ENCODE measurements around the gene RFX2. TPM values are rescaled to one million over a fixed set of nuclear protein-coding genes. Genes with fewer than 3 reads are reported as not detected.

The RFX2 gene
- total and polyA plus RNA-seq, 4 experiments from 2014 or later = 3.6 to 6.7 (median 5.8) TPM

DNA sequence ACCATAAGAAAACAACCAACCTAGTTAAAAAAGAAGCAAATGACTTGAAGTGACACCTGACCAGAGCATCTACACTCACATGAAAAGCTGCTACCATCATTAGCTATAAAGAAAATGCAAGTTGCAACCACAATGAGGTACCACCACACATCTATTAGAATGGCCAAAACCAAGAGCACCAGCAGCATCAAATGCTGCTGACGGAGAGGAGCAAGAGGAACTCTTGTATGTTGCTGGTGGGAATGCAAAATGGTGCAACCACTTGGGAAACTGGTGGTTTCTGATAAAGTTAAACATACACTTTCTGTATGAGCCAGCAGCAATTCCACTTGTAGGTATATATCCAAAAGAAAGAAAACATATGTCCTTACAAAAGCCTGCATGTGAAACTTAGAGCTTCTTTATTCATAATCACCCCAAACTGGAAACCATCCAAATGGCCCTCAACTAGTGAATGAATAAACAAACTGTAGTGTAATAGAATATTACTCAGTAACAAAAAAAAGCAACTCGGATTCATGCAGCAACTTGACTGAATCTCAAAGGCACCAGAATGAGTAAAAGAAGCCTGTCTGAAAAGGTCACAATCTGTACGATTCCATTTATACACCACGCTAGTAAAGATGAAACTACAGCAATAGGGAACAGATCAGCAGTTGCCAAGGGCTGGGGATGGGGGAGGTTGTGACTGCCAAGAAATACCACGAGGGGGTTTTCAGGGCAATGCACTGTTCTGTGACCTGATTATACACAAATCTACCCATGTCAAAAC, 71.5 kb downstream of the RFX2 start:
- H3K9me3 Mint-ChIP-seq = no peaks in the 10 kb centered on the region
- DNase-seq = no peak
- peak overlapping the region in 1 of 7 donors; percentile 0 for H3K27ac Mint-ChIP-seq
- no peaks in the 10 kb centered on the region for H3K4me1 ChIP-seq (ENCODE audit: insufficient read depth, low read length)
- H3K4me3 Mint-ChIP-seq = no peak overlapping the region
- H3K27me3 ChIP-seq (ENCODE audit: insufficient read depth, low read length) = no peaks in the 10 kb centered on the region
- H3K36me3 ChIP-seq (ENCODE audit: insufficient read depth, low read length) = no peaks in the 10 kb centered on the region
- H3K27me3 Mint-ChIP-seq = no peaks in the 10 kb centered on the region
- H3K27ac ChIP-seq (ENCODE audit: low read depth, low read length) = no peak overlapping the region
- peaks cover 0 to 4% of the 10 kb centered on the region in 2 donors for H3K36me3 Mint-ChIP-seq
- H3K4me3 ChIP-seq (ENCODE audit: low read length in 2 of 2) = no peak overlapping the region
- intact Hi-C loops (cut with micrococcal nuclease) = no loop called here
- POLR2A ChIA-PET (ENCODE audit: partially characterized antibody) = no interaction called here
- peaks cover 0 to 4% (median 2%) of the 10 kb centered on the region in 4 donors for H3K4me1 Mint-ChIP-seq
- no peaks in the 10 kb centered on the region for H3K9me3 ChIP-seq (ENCODE audit: control insufficient read depth in 1 of 2, low read length in 2 of 2)
- CTCF ChIA-PET (ENCODE audit: partially characterized antibody) = interaction anchor here (1.4 to 2.0 kb wide), 2 partner anchors 9 to 16 kb away, joined by 3 to 7 read pairs; no protein-coding TSS in a partner anchor

DNA sequence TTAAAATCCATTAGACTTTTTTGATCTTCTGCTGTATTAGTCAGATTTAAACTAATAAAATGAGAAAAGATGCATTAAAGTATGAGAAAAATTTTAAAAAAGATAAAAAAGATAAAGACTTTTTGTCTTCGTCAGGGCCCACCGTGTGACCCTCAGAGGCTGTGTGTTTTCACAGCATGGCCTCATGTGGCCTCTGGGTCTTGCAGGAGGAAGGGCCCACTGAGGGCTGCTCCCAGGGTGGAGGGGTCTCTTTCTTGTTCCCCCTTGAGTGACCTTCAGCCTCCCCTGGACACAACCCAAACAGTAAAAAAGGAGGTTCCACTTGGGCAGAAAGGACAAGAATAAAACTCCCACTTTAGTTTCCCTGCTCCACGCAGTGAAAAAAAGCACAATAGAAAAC, 75.3 kb downstream of the RFX2 start:
- CTCF ChIA-PET (ENCODE audit: partially characterized antibody) = interaction anchor here (0.6 kb wide), 1 partner anchor 27 kb away, joined by 3 read pairs; no protein-coding TSS in a partner anchor
- intact Hi-C loops (cut with micrococcal nuclease) = no loop called here
- DNase-seq = no peak
- Mint-ChIP-seq H3K4me3 (no peak overlapping the region), H3K27ac (no peak overlapping the region), H3K36me3 (no peaks in the 10 kb centered on the region), H3K4me1 (peaks cover 0 to 4% (median 2%) of the 10 kb centered on the region in 4 donors), H3K9me3 (no peaks in the 10 kb centered on the region), H3K27me3 (no peaks in the 10 kb centered on the region)
- Histone ChIP-seq H3K27me3 (ENCODE audit: insufficient read depth, low read length) (no peaks in the 10 kb centered on the region), H3K4me1 (ENCODE audit: insufficient read depth, low read length) (no peaks in the 10 kb centered on the region), H3K4me3 (ENCODE audit: low read length in 2 of 2) (no peak overlapping the region), H3K27ac (ENCODE audit: low read depth, low read length) (no peak overlapping the region), H3K9me3 (ENCODE audit: control insufficient read depth in 1 of 2, low read length in 2 of 2) (no peaks in the 10 kb centered on the region), H3K36me3 (ENCODE audit: insufficient read depth, low read length) (no peaks in the 10 kb centered on the region)
- POLR2A ChIA-PET (ENCODE audit: partially characterized antibody) = no interaction called here

DNA sequence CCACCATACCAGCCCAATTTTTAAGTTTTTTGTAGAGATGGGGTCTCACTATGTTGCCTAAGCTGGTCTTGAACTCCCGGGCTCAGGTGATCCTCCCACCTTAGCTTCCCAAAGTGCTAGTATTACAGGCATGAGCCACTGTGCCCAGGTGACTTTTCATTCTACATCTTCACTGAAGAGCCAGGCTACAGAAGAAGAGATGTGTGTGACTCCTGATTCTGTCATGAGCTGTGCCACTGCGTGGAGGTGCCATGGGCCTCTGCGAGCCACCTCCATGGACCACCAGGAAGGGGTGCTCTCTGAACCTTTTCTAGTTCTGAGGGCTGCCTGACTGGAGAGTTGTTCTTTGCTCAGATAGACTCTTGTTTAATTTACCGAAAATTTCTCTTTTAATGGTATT, 75.8 kb downstream of the RFX2 start:
- no peaks in the 10 kb centered on the region for H3K27me3 ChIP-seq (ENCODE audit: insufficient read depth, low read length)
- no peaks in the 10 kb centered on the region for H3K27me3 Mint-ChIP-seq
- peaks cover 0 to 4% (median 2%) of the 10 kb centered on the region in 4 donors for H3K4me1 Mint-ChIP-seq
- no peak overlapping the region for H3K27ac Mint-ChIP-seq
- ChIA-PET POLR2A (ENCODE audit: partially characterized antibody) (no interaction called here), CTCF (ENCODE audit: partially characterized antibody) (interaction anchor here (0.7 kb wide), 1 partner anchor 16 kb away, joined by 3 read pairs; no protein-coding TSS in a partner anchor)
- no peak for DNase-seq
- H3K27ac ChIP-seq (ENCODE audit: low read depth, low read length) = no peak overlapping the region
- no peaks in the 10 kb centered on the region for H3K36me3 ChIP-seq (ENCODE audit: insufficient read depth, low read length)
- intact Hi-C loops (cut with micrococcal nuclease) = no loop called here
- H3K36me3 Mint-ChIP-seq = no peaks in the 10 kb centered on the region
- no peak overlapping the region for H3K4me3 ChIP-seq (ENCODE audit: low read length in 2 of 2)
- no peak overlapping the region for H3K4me3 Mint-ChIP-seq
- H3K9me3 ChIP-seq (ENCODE audit: control insufficient read depth in 1 of 2, low read length in 2 of 2) = no peaks in the 10 kb centered on the region
- no peaks in the 10 kb centered on the region for H3K9me3 Mint-ChIP-seq
- no peaks in the 10 kb centered on the region for H3K4me1 ChIP-seq (ENCODE audit: insufficient read depth, low read length)

DNA sequence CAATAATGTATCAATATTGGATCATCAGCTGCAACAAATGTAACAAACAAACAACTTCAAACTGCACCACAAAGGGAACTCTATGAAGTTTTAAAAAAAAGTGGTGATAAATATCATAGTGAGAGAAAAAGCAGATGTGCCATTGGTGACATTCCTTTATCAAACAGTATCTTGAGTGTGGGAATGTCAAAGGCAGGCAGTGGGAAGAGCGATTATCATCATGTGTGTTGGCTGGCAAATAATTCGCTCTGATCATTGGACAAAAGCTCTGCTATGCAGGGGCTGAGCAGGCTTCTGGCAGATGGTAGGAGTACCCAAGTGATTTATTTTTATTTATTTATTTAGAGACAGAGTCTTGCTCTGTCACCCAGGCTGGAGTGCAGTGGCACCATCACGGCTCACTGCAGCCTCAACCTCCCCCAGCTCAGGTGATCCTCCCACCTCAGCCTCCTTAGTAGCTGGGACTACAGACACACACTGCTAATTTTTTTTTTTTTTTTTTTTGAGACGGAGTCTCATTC, 76.5 kb downstream of the RFX2 start:
- H3K4me1 ChIP-seq (ENCODE audit: insufficient read depth, low read length) = no peaks in the 10 kb centered on the region
- Mint-ChIP-seq H3K27ac (peak overlapping the region in 1 of 7 donors; percentile 46), H3K9me3 (no peaks in the 10 kb centered on the region), H3K4me1 (peaks cover 0 to 2% (median 0%) of the 10 kb centered on the region in 4 donors), H3K27me3 (no peaks in the 10 kb centered on the region), H3K4me3 (no peak overlapping the region), H3K36me3 (no peaks in the 10 kb centered on the region)
- DNase-seq = no peak
- H3K27ac ChIP-seq (ENCODE audit: low read depth, low read length) = no peak overlapping the region
- H3K36me3 ChIP-seq (ENCODE audit: insufficient read depth, low read length) = no peaks in the 10 kb centered on the region
- ChIA-PET POLR2A (ENCODE audit: partially characterized antibody) (no interaction called here), CTCF (ENCODE audit: partially characterized antibody) (interaction anchor here (0.7 kb wide), 1 partner anchor 15 kb away, joined by 3 read pairs; no protein-coding TSS in a partner anchor)
- no peak overlapping the region for H3K4me3 ChIP-seq (ENCODE audit: low read length in 2 of 2)
- H3K27me3 ChIP-seq (ENCODE audit: insufficient read depth, low read length) = no peaks in the 10 kb centered on the region
- H3K9me3 ChIP-seq (ENCODE audit: control insufficient read depth in 1 of 2, low read length in 2 of 2) = no peaks in the 10 kb centered on the region
- intact Hi-C loops (cut with micrococcal nuclease) = no loop called here

DNA sequence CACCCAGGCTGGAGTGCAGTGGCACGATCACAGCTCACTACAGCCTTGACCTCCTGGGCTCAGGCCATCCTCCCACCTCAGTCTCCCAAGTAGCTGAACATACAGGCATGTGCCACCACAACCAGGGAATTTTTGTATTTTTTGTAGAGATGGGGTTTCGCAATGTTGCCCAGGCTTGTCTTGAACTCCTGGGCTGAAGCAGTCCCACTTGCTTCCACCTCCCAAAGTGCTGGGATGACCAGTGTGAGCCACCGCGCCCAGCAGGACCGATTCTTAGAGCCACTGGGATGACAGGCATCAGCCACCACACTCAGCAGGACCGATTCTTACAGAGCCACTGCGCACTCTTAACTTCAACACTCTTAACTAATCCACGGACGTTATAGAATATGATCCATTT, 77.5 kb downstream of the RFX2 start:
- no peak overlapping the region for H3K4me3 ChIP-seq (ENCODE audit: low read length in 2 of 2)
- no peaks in the 10 kb centered on the region for H3K9me3 ChIP-seq (ENCODE audit: control insufficient read depth in 1 of 2, low read length in 2 of 2)
- Mint-ChIP-seq H3K4me1 (no peaks in the 10 kb centered on the region), H3K27ac (peak overlapping the region in 1 of 7 donors; percentile 42), H3K36me3 (no peaks in the 10 kb centered on the region), H3K4me3 (no peak overlapping the region), H3K9me3 (no peaks in the 10 kb centered on the region), H3K27me3 (no peaks in the 10 kb centered on the region)
- no peaks in the 10 kb centered on the region for H3K27me3 ChIP-seq (ENCODE audit: insufficient read depth, low read length)
- no peaks in the 10 kb centered on the region for H3K4me1 ChIP-seq (ENCODE audit: insufficient read depth, low read length)
- H3K27ac ChIP-seq (ENCODE audit: low read depth, low read length) = no peak overlapping the region
- intact Hi-C loops (cut with micrococcal nuclease) = no loop called here
- POLR2A ChIA-PET (ENCODE audit: partially characterized antibody) = no interaction called here
- H3K36me3 ChIP-seq (ENCODE audit: insufficient read depth, low read length) = no peaks in the 10 kb centered on the region
- CTCF ChIA-PET (ENCODE audit: partially characterized antibody) = no interaction called here
- no peak for DNase-seq

DNA sequence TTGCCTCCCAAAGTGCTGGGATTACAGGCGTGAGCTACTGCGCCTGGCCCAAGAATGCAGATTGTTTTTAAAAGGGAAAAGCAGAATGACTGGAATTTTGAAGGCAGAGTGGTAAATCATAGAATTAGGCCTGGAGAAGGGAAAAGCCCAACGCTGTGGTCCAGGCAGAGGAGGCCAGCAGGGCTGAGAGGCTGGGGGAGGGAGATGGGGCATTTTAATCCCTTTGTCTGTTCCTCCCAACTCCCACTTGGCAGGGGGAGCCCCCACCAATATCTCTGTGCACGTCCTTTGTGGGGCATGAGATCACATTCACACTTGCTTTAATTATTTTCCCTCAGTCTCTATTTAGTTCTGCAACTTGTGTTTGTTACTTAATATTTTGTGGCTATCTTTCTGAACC, 77.9 kb downstream of the RFX2 start:
- H3K36me3 ChIP-seq (ENCODE audit: insufficient read depth, low read length) = no peaks in the 10 kb centered on the region
- Mint-ChIP-seq H3K27ac (no peak overlapping the region), H3K4me1 (no peaks in the 10 kb centered on the region), H3K27me3 (no peaks in the 10 kb centered on the region), H3K36me3 (no peaks in the 10 kb centered on the region), H3K4me3 (no peak overlapping the region), H3K9me3 (no peaks in the 10 kb centered on the region)
- no peak overlapping the region for H3K27ac ChIP-seq (ENCODE audit: low read depth, low read length)
- no peaks in the 10 kb centered on the region for H3K9me3 ChIP-seq (ENCODE audit: control insufficient read depth in 1 of 2, low read length in 2 of 2)
- H3K4me3 ChIP-seq (ENCODE audit: low read length in 2 of 2) = no peak overlapping the region
- DNase-seq = no peak
- CTCF ChIA-PET (ENCODE audit: partially characterized antibody) = interaction anchor here (1.0 kb wide), 1 partner anchor 10 kb away, joined by 3 read pairs; no protein-coding TSS in a partner anchor
- POLR2A ChIA-PET (ENCODE audit: partially characterized antibody) = no interaction called here
- intact Hi-C loops (cut with micrococcal nuclease) = no loop called here
- H3K27me3 ChIP-seq (ENCODE audit: insufficient read depth, low read length) = no peaks in the 10 kb centered on the region
- no peaks in the 10 kb centered on the region for H3K4me1 ChIP-seq (ENCODE audit: insufficient read depth, low read length)

DNA sequence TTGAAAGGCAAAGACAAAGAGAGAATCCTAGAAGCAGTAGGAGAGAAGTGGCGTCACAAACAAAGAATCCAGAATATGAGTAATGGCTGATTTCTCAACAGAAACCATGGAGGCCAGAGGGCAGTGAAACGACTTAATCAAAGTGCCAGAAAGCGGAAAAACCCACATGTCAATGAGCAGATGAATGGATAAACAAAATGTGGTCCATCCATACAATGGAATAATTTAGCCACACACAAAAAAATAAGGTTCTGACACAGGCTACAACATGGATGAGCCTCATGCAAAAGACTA, 80.1 kb downstream of the RFX2 start:
- Histone ChIP-seq H3K4me1 (ENCODE audit: insufficient read depth, low read length) (no peaks in the 10 kb centered on the region), H3K27ac (ENCODE audit: low read depth, low read length) (no peak overlapping the region), H3K9me3 (ENCODE audit: control insufficient read depth in 1 of 2, low read length in 2 of 2) (no peaks in the 10 kb centered on the region), H3K36me3 (ENCODE audit: insufficient read depth, low read length) (no peaks in the 10 kb centered on the region), H3K4me3 (ENCODE audit: low read length in 2 of 2) (no peak overlapping the region), H3K27me3 (ENCODE audit: insufficient read depth, low read length) (no peaks in the 10 kb centered on the region)
- peaks cover 0 to 9% of the 10 kb centered on the region in 2 donors for H3K36me3 Mint-ChIP-seq
- H3K4me1 Mint-ChIP-seq = no peaks in the 10 kb centered on the region
- no peak for DNase-seq
- H3K9me3 Mint-ChIP-seq = no peaks in the 10 kb centered on the region
- ChIA-PET POLR2A (ENCODE audit: partially characterized antibody) (no interaction called here), CTCF (ENCODE audit: partially characterized antibody) (interaction anchor here (1.0 kb wide), 1 partner anchor 18 kb away, joined by 3 read pairs; no protein-coding TSS in a partner anchor)
- peak overlapping the region in 1 of 7 donors; percentile 10 for H3K27ac Mint-ChIP-seq
- H3K4me3 Mint-ChIP-seq = no peak overlapping the region
- intact Hi-C loops (cut with micrococcal nuclease) = no loop called here
- H3K27me3 Mint-ChIP-seq = no peaks in the 10 kb centered on the region
